Dedifferentiated amniotic fluid mesenchymal stem cell (primary cell): ENCODE data around the gene PKLR.
A peak's percentile ranks its signal among the peaks of the same experiment; 100 is the strongest.
"Not testable (repeated sequence)": the region's sequence is repeated elsewhere in the genome, so short reads cannot be mapped to it uniquely, and the experiment has no call there.

Source experiments
- DNase-seq: peaks from one replicate; pipeline ENCODE4 v3.0.0-alpha.2; 2016; ENCODE audit errors: extremely low spot score

PKLR gene

DNA sequence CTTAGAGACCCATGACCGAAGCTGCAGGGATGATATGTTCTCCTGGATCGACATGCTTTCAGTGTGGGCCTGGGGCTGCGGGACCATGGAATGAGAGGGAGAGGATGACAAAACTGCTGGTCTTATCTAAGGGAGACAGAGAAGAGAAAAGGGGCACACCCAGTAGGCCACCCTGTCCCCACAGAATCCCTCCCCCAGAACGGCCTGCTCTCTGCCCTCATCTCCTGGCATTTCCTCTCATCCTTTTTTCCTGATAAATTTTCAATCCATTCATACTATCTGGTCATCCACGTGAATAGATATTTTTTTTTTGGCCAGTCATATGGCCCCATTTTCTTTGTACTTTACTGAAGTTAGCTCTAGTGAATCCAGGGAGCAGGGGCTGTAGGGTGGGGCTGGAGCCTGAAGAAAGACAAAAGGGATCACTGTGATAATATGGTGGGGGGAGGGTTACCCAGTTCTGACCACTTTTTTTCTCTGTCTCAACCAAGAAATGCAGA lies at the start of gene PKLR:
TSS of gene PKLR (minus strand) at position 97 of the 500 bp plus-strand sequence. CDS start at position 54, 43 bp downstream.
- DNase-seq, result no peak

DNA sequence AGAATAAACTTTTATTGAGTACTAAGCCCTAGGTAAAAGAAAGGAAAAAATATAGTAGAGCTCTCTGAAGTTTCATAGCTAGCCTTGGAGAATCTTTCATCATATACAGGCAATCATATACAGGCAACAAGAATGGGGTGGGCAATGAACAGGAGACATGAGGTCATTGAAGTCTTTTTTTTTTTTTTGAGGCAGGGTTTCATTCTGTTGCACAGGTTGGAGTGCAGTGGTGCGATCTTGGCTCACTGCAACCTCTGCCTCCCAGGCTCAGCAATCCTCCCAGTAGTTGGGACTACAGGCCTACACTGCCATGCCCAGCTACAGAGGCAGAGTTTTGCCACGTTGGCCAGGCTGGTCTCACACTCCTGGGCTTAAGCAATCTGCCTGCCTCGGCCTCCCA lies 41.6 kb upstream of the PKLR start:
- DNase-seq, result no peak

DNA sequence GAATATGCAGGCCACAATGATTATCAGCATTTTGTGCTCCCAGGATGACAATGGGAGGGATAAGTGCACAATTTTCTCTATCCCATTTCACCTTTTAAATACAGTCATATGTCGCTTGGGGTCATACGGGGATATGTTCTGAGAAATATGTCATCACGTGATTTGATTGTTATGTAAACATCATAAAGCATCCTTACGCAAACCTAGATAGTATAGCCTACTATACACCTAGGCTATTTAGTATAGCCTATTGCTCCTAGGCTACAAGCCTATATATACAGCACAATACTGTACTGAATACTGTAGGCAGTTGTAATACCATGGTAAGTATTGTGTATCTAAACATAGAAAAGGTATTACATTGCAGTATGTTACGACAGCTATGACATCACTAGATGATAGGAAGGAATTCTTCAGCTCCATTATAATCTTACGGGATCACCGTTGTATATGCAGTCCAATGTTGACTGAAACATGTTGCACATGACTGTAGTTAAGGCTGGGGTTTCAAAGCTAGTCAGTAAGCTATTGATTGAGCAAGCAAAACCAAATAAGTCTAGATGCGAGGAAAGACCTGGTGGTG lies 38.4 kb upstream of the PKLR start:
- DNase-seq, result no peak

DNA sequence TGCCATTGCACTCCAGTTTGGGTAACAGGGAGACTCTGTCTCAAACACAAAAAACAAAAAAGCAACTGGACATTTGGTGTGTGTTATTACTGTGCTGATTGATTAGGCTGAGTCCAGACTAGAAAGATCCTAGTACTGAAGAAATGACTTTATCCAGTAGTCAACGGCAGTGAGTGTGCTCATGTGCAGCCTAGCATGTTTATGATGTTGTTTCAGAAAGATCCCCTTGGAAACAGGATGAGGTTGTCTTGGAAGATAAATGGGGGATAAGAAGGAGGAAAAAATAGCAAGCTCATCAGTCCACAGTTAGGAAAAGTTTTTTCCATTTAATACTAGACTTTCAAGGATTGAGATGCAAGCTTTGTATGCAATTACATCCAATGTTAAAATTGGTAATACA lies 33.7 kb upstream of the PKLR start:
- no peak for DNase-seq

DNA sequence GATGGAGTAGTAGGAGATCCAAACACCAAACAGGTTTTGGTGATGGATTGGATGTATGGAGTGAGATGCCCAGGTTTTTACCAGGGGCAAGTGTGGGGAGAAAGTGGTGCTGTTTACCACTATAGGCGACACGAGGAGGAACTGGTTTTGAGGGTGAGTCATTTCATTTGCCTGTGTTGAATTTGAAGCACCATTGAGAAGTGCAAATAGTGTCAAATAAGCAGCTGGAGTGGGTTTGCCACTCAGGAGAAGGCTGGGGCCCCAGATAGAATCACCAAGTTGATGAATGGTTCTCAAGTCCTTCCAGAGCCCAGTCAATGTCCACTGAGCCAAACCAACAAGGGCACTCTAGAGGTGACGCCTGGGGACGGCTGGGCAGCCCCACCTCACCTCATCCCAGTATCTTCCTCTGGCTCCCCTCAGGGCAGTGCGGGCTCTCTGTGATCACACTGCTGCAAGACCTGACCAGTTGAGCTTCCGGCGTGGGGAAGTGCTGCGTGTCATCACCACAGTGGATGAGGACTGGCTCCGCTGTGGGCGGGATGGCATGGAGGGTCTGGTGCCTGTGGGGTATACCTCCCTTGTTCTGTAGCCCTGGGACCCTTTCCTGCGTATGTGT lies 28.9 kb upstream of the PKLR start:
- DNase-seq, result no peak

DNA sequence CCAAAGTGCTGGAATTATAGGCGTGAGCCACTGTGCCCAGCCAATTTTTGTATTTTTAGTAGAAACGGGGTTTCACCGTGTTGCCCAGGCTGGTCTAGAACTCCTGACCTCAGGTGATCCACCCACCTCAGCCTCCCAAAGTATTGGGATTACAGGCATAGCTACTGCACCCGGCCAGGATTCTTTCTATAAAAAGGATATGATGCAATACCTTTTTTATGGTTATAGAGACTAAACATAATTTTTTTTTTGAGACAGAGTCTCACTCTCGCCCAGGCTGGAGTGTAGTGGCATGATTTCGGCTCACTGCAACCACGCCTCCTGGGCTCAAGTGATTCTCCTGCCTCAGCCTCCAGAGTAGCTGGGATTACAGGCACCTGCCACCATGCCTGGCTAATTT lies 27.6 kb upstream of the PKLR start:
- DNase-seq, result not testable (repeated sequence)

DNA sequence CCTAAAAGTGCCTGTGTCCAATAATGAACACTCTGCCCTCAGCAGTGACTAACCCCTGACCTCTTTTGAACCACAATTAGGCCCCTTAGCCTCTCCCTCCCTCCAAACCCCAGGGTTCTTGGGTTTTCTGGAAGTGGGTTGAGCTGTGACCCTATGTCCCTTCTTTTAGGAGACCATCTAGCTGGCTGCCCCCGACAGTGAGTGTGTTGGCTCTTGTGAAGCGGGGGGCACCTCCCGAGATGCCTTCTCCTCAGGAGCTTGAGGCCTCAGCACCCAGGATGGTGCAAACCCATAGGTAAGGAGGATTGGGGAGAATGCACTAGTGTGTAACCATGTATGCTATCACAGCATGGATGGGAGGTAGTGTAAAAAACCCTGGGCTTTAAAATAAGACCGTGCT lies 26.7 kb upstream of the PKLR start:
- DNase-seq, result no peak

DNA sequence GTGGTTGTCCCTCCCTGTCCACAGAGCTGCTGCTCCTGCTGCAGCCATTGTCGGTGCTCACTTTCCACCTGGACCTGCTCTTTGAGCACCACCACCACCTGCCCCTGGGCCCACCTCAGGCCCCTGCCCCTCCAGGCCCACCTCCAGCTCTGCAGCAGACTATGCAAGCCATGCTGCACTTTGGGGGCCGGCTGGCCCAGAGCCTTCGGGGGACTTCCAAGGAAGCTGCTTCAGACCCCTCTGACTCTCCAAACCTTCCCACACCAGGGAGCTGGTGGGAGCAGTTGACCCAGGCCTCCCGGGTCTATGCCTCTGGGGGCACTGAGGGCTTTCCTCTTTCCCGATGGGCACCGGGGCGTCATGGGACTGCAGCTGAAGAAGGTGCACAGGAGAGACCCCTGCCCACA lies 25.4 kb upstream of the PKLR start:
- no peak for DNase-seq

DNA sequence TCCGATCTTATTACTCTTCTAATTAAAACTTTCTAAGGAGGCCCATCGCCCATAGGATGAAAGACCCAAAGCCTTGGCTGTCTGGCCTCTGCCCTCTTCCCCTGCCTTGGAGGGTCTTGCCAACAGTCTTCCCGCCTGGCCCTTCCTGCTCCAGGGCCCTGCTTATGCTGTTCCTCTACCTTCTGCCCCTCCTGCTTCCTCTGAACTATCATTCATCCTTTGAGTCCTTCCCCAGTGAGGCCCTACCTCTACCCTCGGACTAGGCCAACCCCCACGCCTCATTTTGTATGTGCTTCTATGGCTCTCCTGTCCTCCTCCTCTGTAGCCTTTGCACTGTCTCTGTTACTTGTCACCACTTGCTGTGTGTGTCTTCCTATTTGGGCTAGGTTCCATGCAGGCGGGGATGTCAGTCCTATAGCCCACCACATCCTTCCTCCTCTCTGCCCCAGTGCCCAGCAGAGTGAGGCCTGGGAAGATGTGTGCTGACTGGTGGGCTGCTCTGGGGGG lies 24.8 kb upstream of the PKLR start:
- DNase-seq, result no peak

DNA sequence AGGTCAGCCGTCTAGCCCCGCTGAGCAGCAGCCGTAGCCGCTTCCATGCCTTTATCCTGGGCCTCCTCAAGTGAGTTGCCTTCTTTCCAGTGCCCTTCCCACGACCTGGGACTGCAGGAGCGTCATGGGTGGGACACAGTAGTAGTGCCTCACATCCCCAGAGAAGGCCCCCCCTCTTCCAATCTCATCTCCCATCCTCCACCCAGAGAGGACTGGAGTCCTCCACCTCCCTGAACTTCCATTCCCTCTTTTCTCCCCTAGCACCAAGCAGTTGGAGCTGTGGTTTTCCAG lies 24.3 kb upstream of the PKLR start:
- DNase-seq, result no peak

DNA sequence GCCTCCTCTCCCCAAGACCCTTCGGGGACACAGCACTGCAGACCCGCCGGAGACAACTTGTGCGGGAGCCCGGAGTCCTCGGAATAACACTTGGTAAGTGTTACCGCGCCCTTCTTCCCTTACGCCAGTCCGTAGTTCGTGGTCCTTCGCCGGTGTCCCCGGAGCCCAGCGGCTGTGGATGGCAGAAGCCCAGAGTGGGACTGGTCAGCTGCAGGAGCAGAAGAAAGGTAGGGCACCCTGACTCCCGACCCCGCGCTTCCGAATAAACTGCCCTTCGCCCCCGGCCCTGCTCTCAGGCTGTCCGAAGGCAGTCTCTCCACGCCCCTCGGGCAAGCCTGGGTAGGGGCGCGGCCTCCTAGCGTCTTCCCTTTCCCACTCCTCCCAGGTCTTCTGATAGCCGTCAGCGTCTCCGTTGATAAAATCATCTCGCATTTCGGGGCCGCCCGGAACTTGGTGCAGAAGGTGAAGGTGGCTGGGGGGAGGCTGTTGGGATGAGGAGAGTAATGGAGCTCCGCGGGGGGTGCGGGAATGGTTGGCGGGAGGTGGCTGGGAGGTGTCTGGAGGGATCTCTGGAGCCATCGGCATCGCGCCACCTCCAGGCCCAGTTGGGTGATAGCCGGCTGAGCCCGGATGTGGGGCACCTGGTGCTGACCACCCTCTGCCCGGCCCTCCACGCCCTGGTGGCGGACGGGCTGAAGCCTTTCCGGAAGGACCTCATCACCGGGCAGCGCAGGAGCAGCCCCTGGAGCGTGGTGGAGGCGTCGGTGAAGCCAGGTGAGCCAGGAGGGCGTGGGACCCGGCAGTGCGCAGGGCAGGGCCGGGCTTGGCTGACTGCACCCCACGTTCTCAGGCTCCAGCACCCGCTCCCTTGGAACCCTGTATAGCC lies 23.7 kb upstream of the PKLR start:
- peak; percentile 16 for DNase-seq

DNA sequence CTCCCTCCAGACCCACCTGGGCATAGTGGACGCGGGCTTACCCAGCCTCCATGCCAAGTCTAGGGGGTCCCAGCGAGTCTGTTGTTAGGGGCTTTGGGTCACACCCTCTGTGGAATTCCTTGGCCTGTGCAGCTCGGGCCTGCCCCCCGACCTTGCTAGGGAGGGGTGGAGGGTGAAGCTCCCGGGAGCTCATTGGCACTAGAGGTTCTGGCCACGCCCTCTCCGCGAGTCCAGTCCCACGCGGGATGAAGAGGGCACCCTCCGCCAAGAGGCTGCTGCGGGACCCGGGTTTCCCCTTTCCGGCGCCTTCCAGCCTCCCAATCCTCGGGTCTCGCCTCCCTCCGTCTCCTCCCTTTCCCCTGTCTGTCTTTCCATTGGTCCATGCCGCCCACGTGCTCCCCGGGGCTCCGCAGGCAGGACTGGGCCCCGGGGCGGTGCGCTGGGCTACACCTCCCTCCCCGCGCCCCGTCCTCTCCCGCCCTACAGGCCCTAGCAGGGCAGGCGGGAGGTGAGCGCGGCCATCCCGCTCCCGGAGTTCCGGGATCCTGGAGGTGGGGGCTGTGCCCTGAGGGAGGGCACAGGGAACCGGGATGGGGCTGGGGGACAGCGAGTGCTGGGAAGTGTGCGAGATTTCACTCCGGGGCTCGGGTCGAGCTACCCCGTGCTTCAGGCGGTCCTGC lies 22.9 kb upstream of the PKLR start:
- DNase-seq, result peak; percentile 96

DNA sequence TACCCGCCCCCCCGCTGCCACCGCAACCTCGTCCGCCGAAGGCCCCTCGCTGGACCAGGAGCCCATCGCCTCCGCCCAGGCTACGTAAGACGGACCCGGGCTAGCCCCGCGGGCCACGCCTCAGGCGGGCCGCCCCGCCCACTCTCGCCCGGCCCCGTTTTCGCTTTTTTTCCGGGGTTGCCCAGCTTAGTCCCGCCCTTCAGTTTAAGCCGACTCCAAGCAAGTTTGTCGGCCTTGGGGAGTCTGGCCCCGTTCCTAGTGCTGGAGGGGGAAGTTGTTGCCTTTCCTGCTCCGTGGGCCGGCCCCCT lies 22.4 kb upstream of the PKLR start:
- peak; percentile 87 for DNase-seq

DNA sequence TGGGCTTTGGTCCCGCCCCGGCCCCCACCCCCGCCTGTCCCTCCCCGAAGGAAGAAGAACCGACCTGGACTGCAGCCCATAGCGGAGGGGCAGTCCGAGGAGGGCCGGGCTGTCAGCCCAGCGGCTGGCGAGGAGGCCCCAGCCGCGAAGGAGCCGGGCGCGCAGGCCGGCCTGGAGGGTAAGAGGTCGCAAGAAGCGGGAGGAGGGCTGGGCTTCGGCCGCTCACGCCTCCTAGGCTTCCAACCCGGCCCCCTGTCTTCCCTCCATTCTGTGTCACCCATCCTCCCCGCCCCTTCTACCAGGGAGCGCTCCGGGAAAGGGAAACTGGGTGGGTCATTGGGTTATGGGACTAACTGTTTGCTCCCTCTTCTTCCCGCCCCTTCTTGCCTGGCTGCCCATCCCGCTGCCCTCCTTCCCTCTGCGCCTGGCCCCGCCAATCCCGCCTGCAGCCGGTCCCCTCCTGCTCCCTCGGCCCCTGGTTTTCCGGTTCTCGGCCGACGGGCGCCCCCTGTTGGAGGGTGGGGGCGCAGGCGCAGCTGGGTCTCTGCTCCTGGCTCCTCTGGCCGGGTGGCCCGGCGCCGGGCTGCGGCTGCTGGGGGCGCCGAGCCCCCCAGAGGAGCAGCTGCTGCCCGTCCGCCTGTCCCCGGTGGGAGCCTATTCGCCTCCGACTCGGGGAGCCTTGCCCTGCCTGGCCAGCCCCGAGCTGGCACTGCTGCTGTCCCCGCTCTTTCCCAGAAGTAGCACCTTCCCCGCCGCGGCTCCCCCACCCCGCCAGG lies 21.9 kb upstream of the PKLR start:
- DNase-seq, result peak; percentile 93

DNA sequence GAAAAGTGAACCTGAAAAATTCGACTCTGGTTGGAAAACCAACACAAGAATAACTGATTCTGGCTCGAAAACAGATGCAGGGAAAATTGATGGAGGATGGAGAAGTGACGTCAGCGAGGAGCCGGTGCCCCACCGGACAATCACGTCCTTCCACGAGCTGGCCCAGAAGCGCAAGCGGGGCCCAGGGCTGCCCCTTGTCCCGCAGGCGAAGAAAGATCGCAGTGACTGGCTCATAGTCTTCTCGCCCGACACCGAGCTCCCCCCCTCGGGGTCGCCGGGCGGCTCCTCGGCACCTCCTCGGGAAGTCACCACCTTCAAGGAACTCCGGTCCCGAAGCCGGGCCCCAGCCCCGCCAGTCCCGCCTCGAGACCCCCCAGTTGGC lies 21.3 kb upstream of the PKLR start:
- no peak for DNase-seq

DNA sequence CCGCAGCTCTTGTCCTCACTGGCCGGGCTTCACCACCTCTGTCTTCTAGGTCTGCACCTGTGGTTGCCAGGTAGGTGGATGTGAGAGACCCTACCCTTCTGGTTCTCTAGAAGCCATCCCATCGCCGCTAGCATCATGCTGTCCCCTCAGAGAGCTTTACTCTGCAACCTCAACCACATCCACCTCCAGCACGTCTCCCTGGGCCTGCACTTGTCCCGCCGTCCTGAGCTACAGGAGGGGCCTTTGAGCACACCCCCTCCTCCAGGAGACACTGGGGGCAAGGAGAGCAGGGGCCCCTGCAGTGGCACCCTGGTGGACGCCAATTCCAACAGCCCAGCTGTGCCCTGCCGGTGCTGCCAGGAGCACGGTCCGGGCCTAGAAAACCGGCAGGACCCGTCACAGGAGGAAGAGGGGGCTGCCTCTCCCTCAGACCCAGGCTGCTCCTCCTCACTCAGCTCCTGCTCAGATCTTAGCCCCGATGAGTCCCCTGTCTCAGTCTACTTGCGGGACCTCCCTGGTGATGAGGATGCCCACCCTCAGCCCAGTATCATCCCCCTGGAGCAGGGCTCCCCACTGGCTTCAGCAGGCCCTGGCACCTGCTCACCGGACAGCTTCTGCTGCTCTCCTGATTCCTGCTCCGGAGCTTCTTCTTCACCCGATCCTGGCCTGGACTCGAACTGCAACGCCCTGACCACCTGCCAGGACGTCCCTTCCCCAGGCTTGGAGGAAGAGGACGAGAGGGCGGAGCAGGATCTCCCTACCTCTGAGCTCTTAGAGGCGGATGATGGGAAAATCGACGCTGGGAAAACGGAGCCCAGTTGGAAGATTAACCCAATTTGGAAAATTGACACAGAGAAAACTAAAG lies 20.6 kb upstream of the PKLR start:
- DNase-seq, result no peak

DNA sequence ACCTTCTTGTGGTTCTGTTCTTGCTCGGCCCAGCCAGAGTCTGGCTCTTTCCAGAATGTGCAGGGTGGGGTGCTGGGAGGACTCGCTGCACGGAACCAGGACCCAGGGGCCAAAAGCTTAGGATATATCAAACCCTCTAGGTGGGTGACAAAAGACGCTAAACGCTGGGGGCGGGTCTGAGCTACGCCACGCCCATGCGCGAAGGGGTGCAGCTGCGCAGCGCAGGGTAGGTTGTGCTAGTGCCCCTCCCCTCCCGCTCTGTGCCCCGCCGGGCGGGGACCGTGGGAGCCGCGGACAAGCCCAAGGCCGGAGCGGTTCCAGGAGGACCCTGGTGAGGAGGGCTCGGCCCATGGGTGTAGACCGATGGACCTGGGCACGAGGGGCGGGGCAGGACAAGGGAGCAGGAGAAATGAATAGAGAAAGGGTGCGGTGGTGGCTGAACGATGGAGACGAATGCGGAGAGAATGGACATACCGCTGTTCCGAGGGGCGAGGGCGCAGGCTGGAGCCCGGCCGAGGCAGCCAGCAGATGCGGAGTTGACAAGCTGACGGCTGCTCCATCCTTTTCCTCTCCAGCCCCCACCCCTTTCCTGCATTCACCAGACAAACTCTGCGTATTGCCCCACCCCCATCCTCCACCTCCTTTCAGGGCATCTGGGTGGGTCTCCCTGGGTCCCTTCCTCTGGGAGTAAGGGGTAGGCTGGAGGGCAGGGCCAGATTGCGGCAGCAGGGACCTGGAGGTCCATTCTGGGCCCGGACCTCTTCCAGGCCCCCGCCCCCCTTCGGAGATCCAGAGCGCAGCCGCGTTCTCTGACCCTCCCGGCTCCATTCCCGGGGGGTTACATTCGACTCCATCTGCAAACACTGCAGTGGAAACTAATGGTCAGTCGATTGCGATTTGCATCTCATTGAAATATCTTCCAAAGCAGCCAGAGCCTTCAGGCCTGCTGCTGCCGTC lies 19.7 kb upstream of the PKLR start, which contains the start of gene RUSC1:
TSS of gene RUSC1 (plus strand) at position 234 of the 957 bp plus-strand sequence. CDS start 880 bp downstream, outside the sequence.
- DNase-seq, result peak; percentile 43

DNA sequence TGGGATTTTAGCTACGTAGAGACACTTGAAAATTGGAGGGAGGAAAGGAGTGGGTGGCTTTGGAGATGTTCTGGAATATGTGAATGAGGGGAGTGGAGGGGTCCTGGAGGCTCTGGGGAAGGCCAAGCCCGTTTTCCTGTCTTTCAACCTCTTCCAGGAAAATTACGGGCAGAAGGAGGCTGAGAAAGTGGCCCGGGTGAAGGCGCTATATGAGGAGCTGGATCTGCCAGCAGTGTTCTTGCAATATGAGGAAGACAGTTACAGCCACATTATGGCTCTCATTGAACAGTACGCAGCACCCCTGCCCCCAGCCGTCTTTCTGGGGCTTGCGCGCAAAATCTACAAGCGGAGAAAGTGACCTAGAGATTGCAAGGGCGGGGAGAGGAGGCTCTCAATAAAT lies 19.0 kb upstream of the PKLR start:
- DNase-seq, result no peak

DNA sequence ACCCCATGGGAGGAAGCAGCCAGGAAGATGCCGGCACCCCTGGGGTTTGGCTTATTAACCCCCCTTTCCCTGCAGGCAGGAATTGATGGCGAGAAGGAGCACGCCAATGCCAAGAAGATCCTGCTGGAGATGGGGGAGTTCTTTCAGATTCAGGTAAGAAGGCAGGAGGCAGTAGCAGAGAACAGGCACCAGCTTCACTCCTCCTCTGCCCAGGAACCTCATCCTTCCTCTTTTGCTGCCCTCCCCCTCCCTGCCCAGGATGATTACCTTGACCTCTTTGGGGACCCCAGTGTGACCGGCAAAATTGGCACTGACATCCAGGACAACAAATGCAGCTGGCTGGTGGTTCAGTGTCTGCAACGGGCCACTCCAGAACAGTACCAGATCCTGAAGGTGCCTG lies 18.3 kb upstream of the PKLR start:
- no peak for DNase-seq
